Measurements from ENCODE around the gene MINDY4. TPM values are rescaled to one million over a fixed set of nuclear protein-coding genes. Genes with fewer than 3 reads are reported as not detected.
"Not testable (repeated sequence)": the region's sequence is repeated elsewhere in the genome, so short reads cannot be mapped to it uniquely, and the experiment has no call there.

The MINDY4 gene
- total RNA-seq, 4 donors from 2014 or later: 4.6 to 14.1 (median 6.8) TPM

- Histone ChIP-seq H3K36me3 (no peaks in the 10 kb centered on the region), H3K27ac (no peak overlapping the region), H3K4me3 (no peak overlapping the region), H3K4me1 (peaks cover 0 to 14% (median 6%) of the 10 kb centered on the region in 4 donors), H3K27me3 (no peaks in the 10 kb centered on the region), H3K9me3 (no peaks in the 10 kb centered on the region)
- TF ChIP-seq CTCF (IDR thresholded peaks at IDR 0.05) (no peak), POLR2A (IDR thresholded peaks at IDR 0.05) (no peak), EP300 (IDR thresholded peaks at IDR 0.05; ENCODE audit: low read depth) (no peak)
- intact Hi-C loops (cut with DNase I; ENCODE audit: low total_unique reads): loop anchor here (10.0 kb wide), 1 partner anchor 110 kb away; the partner anchor contains the start of gene AQP1
- DNase-seq: no peak
- in situ Hi-C loops (cut with MboI; ENCODE audit: low pct_ligation_motif_present in 1 of 4, low pct_unique_long_range_greater_than_20kb in 1 of 4, low sequenced_read_pairs in 3 of 4): loop anchor here in 3 of 4 donors (10.0 to 25.0 kb wide), 3 partner anchors 170 to 320 kb away; no protein-coding TSS in a partner anchor
- WGBS, 2 donors (ENCODE audit: low coverage in 1 of 2): 93 to 94% methylated on average over 2 to 9 of the region's 9 CpGs
Observed at GRCh38 chr7:30805081-30805691, 34.0 kb downstream of the MINDY4 start.

- intact Hi-C loops (cut with DNase I; ENCODE audit: low total_unique reads): loop anchor here (10.0 kb wide), 1 partner anchor 109 kb away; the partner anchor contains the start of gene AQP1
- in situ Hi-C loops (cut with MboI; ENCODE audit: low pct_ligation_motif_present in 1 of 4, low pct_unique_long_range_greater_than_20kb in 1 of 4, low sequenced_read_pairs in 3 of 4): loop anchor here in 3 of 4 donors (10.0 to 25.0 kb wide), 3 partner anchors 169 to 319 kb away; no protein-coding TSS in a partner anchor
- peaks cover 0 to 14% (median 4%) of the 10 kb centered on the region in 4 donors for H3K4me1 ChIP-seq
Observed at GRCh38 chr7:30805931-30806330, 34.7 kb downstream of the MINDY4 start.

GRCh38 chr7:30807477-30807876 is 36.3 kb downstream of the MINDY4 start:
- 93% methylated on average over 8 of the region's 8 CpGs; no CpG with 5 or more reads in 1 of the 2 donors for WGBS, 2 donors (ENCODE audit: low coverage in 1 of 2)
- DNase-seq, H3K36me3 ChIP-seq, H3K4me3 ChIP-seq, H3K27ac ChIP-seq, H3K9me3 ChIP-seq, H3K27me3 ChIP-seq: not testable (repeated sequence)
- in situ Hi-C loops (cut with MboI; ENCODE audit: low pct_ligation_motif_present in 1 of 4, low pct_unique_long_range_greater_than_20kb in 1 of 4, low sequenced_read_pairs in 3 of 4) (loop anchor here in 3 of 4 donors (10.0 to 25.0 kb wide), 3 partner anchors 167 to 317 kb away; no protein-coding TSS in a partner anchor), intact Hi-C loops (cut with DNase I; ENCODE audit: low total_unique reads) (loop anchor here (10.0 kb wide), 1 partner anchor 107 kb away; the partner anchor contains the start of gene AQP1)
- peaks cover 0 to 14% (median 3%) of the 10 kb centered on the region in 4 donors for H3K4me1 ChIP-seq

More at GRCh38 chr7:30805931-30806330, 34.7 kb downstream of the MINDY4 start:
- Histone ChIP-seq H3K27me3 (no peaks in the 10 kb centered on the region), H3K27ac (no peak overlapping the region), H3K4me3 (no peak overlapping the region), H3K36me3 (no peaks in the 10 kb centered on the region), H3K9me3 (no peaks in the 10 kb centered on the region)
- TF ChIP-seq POLR2A (IDR thresholded peaks at IDR 0.05) (no peak), CTCF (IDR thresholded peaks at IDR 0.05) (no peak), EP300 (IDR thresholded peaks at IDR 0.05; ENCODE audit: low read depth) (no peak), POLR2AphosphoS5 (IDR thresholded peaks at IDR 0.05) (no peak)
- WGBS, 2 donors (ENCODE audit: low coverage in 1 of 2): 79 to 80% methylated on average over 5 to 6 of the region's 6 CpGs
- DNase-seq: no peak

GRCh38 chr7:30807941-30808340 is 36.7 kb downstream of the MINDY4 start:
- 92 to 95% methylated on average over 3 to 13 of the region's 13 CpGs for WGBS, 2 donors (ENCODE audit: low coverage in 1 of 2)
- not testable (repeated sequence) for H3K27me3 ChIP-seq, H3K9me3 ChIP-seq, H3K4me3 ChIP-seq, H3K27ac ChIP-seq, H3K36me3 ChIP-seq, DNase-seq
- H3K4me1 ChIP-seq: peaks cover 0 to 14% (median 3%) of the 10 kb centered on the region in 4 donors
- intact Hi-C loops (cut with DNase I; ENCODE audit: low total_unique reads): loop anchor here (10.0 kb wide), 1 partner anchor 107 kb away; the partner anchor contains the start of gene AQP1
- in situ Hi-C loops (cut with MboI; ENCODE audit: low pct_ligation_motif_present in 1 of 4, low pct_unique_long_range_greater_than_20kb in 1 of 4, low sequenced_read_pairs in 3 of 4): loop anchor here in 3 of 4 donors (10.0 to 25.0 kb wide), 3 partner anchors 167 to 317 kb away; no protein-coding TSS in a partner anchor

- Histone ChIP-seq H3K4me3 (no peak overlapping the region), H3K27ac (no peak overlapping the region), H3K4me1 (peaks cover 0 to 16% (median 6%) of the 10 kb centered on the region in 4 donors), H3K9me3 (no peaks in the 10 kb centered on the region), H3K27me3 (no peaks in the 10 kb centered on the region), H3K36me3 (no peaks in the 10 kb centered on the region)
- no peak for DNase-seq
- no peak for TF ChIP-seq POLR2A (IDR thresholded peaks at IDR 0.05)
- intact Hi-C loops (cut with DNase I; ENCODE audit: low total_unique reads) (no loop called here), in situ Hi-C loops (cut with MboI; ENCODE audit: low pct_ligation_motif_present in 1 of 4, low pct_unique_long_range_greater_than_20kb in 1 of 4, low sequenced_read_pairs in 3 of 4) (loop anchor here in 1 of 4 donors (25.0 kb wide), 1 partner anchor 301 kb away; no protein-coding TSS in a partner anchor)
- 84 to 95% methylated on average over 5 of the region's 5 CpGs for WGBS, 2 donors (ENCODE audit: low coverage in 1 of 2)
Observed at GRCh38 chr7:30810986-30811385, 39.8 kb downstream of the MINDY4 start.

Data from transverse colon (tissue), 4 donors.